GM21390 (cell line): ENCODE results near the gene ZNF30.
"Not testable (repeated sequence)": the region's sequence is repeated elsewhere in the genome, so short reads cannot be mapped to it uniquely, and the experiment has no call there.

ENCODE experiments used
- ATAC-seq: cut with Tn5 transposase; IDR thresholded peaks from one replicate; pipeline ENCODE4 v1.9.1; 2021; ENCODE audit not compliant: unreplicated experiment

Gene ZNF30

GRCh38 chr19:34926685-34927375 is at the start of gene ZNF30:
TSS of gene ZNF30 (plus strand) at chr19:34926903. CDS start at chr19:34929948, 3,045 bp downstream.
- peak; percentile 91 for ATAC-seq

DNA sequence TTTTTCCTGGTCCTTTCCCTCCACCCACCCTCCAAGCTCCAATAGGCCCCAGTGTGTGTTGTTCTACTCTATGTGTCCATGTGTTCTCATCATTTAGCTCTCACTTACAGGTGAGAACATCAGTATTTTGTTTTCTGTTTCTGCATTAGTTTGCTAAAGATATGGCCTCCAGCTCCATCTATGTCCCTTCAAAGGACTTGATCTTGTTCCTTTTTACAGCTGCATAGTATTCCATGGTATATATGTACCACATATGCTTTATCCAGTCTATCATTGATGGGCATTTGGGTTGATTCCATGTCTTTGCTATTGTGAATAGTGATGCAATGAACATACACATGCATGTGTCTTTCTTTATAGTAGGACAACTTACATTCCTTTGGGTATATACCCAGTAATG is 47.1 kb upstream of the ZNF30 start:
- ATAC-seq = no peak

DNA sequence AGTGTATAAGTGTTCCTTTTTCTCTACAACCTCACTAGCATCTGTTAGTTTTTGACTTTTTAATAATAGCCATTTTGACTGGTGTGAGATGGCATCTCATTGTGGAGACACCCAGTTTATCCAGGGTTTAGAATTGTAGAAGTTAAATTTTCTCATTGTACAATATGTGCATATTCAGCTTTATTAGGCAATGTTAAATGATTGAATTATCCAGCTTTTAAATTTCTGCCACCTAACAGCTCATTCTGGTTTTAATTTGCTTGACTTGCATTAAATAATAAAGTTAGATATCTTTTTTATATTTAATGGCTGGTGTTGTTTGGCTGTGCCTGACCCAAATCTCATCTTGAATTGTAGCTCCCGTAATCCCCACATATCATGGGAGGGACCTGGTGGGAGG is 46.7 kb upstream of the ZNF30 start:
- ATAC-seq = no peak

DNA sequence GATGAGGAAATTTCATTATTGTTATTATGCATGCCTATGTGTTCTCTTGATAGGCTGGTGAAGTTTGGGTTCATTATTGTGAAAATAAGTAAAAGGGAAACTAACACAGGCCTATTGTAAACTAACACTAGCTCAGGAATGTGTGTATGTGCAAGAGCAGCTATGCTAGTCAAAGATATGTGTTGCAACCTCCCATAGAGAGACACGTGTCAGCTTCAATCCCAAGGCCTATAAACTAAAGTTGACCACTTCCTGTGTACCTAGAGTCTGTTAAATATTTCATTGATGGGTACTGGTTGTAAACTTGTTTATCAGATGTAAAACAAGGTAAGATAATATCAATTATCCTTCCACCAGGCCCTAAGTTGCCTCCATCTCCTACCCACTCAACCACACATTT is 44.7 kb upstream of the ZNF30 start:
- no peak for ATAC-seq

GRCh38 chr19:34888091-34888490 is 38.6 kb upstream of the ZNF30 start:
- no peak for ATAC-seq

DNA sequence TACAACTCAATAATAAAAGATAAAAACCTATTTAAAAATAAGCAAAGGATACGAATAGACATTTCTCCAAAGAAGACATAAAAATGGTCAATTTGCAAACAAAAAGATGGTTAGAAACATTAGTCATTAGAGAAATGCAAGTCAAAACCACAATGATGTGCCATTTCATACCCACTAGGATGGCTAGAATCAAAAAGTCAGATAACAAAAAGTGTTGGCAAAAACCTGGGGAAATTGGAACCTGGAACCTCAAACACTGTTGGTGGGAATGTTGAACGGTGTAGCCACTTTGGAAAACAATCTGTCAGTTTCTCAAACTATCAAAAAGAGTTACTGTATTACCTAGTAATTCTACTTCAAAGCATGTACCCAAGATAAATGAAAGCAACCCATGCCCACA is 26.5 kb upstream of the ZNF30 start:
- ATAC-seq = no peak

DNA sequence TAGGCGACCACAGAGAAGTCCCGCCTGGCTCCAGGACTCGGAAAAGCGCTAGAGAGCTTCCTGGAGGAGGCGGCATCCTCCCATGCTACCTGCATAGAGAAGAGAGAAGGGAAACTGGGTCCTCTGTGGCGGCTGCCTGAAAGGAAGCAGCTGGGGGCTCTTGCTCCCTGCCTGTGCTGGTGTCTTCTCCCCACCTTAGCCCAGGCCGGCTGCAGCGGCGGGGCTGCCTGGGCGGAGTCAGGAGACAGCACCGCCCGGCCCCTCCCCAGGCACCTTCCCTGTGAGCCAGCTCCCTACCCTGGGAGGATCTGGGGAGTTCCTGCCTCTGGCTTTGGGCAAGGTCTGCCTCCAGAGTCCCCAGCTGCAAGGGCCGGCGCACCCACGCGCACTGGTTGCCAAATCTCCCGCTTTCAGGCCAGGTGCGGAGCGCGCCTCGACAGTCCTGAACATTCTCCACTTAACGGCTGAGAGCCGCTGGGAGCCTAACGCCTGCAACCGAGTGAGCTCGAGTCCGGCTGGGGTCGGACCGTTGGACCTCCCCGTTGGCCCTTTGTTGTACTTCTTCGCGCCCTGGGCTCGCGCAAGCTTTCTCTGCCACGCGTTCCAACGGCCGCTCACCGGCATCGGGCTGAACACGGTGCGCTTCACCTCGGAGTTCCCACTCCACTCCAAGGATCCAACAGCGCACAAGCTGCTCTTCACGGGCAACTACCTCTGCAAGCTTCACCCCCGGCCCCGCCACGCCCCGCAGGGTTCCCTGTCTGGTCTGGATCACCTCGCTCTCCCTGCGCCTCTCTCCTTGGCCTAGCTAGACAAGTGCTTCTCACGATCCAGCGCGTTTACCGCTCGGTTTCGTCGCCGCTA is 21.8 kb upstream of the ZNF30 start:
- ATAC-seq = no peak

GRCh38 chr19:34910770-34911169 is 15.9 kb upstream of the ZNF30 start:
- no peak for ATAC-seq

DNA sequence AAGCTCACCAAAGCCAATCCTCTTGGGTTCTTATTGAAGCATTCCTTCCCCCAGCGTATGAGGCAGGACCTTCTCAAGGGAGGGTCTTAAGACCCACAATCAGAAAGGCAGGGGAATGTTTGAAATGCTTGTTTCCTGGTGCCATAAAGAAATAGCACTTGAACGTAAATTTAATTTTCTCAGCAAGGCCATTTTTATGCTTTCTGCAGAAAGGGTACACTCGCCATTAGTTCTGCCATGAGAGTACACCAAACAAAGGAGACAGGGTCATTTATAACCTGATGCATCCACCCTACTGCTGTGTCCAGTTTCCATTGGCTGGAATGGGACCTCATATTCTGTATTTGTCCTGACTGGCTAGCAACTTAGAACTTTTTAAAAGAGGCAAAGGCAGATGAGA is 9.6 kb upstream of the ZNF30 start:
- ATAC-seq = not testable (repeated sequence)

- ATAC-seq = no peak
Measured at GRCh38 chr19:34918190-34918589, 8.5 kb upstream of the ZNF30 start.

GRCh38 chr19:34920090-34920786 is 6.5 kb upstream of the ZNF30 start:
- not testable (repeated sequence) for ATAC-seq

DNA sequence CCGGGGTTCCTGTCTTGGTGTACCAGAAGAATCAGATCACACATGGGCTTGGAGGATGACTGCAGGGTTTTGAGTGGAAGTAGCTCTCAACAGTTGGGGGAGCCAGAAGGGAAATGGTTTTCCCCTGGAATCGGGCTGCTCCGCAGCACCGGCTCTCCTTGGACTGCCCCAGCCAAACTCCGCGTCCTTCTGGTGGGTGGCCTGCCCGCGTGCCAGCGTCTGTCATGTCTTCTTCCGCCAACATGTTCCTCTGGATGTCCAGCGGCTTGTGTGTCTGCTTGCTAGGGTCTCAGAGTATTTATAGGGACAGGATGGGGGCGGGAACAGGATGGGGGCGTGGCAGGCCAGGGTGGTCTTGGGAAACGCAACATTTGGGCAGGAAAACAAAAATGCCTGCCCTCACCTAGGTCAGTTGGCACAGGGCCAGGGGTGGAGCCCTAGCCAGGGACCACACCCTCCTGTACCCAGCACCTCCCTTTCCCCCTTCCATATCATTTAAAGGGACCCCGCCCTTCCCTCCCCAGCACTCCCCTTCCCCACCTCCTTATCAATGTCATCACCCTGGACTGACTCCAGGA is 1.3 kb upstream of the ZNF30 start:
- no peak for ATAC-seq

GRCh38 chr19:34926361-34926684 is 380 bp upstream of the ZNF30 start:
- ATAC-seq = no peak

- no peak for ATAC-seq
Measured at GRCh38 chr19:34932494-34932893, 5.8 kb downstream of the ZNF30 start.

- ATAC-seq = no peak
Measured at GRCh38 chr19:34936184-34936583, 9.5 kb downstream of the ZNF30 start.

DNA sequence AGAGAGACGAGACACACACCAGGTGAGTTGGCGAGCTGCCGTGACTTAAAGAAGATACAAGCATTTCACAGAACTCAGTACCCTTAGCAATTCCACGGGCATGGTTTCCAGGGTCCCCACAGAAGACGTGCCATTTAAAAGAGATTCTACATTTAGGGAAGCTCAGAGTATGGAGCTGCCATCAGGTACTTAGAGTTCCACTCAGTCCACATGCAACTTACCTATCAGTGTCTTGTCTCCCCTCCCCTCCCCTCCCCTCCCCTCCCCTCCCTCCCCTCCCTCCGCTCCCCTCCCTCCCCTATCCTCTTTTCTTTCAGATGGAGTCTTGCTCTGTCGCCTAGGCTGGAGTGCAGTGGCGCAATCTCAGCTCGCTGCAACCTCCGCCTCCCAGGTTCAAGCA is 12.2 kb downstream of the ZNF30 start:
- no peak for ATAC-seq

GRCh38 chr19:34943861-34944573 is 17.3 kb downstream of the ZNF30 start:
- no peak for ATAC-seq

- no peak for ATAC-seq
Measured at GRCh38 chr19:34953092-34953491, 26.4 kb downstream of the ZNF30 start.

DNA sequence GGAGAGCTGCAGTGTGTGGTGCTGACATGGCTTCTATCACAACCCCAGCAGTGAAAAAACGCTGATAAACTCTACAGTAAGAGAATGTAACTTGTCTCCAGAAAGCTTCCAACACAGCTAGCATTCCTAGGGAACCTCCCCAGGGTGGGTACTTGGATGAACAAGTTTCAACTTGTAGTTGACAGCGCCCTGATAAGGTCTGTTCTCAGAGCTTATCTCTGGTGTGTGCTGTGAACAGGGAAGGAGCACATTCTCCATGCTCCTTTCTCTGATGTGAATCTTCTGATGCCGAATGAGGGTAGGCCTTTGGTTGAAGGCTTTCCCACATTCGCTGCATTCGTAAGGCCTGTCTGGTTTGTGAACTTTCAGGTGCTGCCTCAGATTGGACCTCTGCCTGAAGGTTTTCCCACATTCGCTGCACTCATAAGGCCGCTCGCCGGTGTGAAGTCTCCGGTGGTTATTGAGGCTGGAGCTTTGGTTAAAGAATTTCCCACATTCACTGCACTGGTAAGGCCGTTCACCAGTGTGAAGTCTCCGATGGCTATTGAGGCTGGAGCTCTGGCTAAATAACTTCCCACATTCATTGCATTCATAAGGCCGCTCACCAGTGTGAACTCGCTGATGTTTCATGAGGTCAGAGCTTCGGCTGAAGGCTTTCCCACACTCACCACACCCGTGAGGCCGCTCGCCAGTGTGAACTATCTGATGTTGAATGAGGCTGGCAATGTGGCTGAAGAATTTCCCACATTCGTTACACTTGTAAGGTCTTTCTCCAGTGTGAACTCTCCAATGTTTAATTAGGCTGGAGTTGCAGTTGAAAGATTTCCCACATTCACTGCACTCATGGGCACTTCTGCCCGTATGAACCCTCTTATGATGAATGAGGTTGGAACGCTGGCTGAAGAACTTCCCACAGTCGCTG is 31.4 kb downstream of the ZNF30 start:
- ATAC-seq = no peak

DNA sequence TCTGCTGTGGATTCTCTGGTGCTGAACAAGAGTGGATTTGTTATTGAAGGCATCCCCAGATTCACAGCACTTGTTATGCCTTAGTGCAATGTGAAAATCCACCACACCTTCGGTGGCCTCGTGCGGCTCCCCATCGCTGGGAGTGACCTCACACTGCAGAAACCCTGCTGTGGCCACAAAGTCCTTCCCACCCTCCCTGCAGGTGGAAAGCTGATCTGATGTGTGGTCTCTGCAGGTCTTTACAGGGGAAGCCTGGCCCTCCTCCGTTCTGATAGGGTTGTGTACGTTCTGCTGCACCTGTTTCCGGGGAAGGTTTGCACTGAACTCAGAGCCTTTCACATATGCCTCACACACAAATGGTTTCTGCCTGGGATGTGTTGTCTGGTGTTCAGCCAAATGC is 32.3 kb downstream of the ZNF30 start:
- no peak for ATAC-seq
